HG03196 (cell line): Measurements from ENCODE around the gene PPP1R16B.

ENCODE experiments used
- ATAC-seq: cut with Tn5 transposase; IDR thresholded peaks from one replicate; pipeline ENCODE4 v1.9.1; 2021; ENCODE audit not compliant: unreplicated experiment

PPP1R16B gene

DNA sequence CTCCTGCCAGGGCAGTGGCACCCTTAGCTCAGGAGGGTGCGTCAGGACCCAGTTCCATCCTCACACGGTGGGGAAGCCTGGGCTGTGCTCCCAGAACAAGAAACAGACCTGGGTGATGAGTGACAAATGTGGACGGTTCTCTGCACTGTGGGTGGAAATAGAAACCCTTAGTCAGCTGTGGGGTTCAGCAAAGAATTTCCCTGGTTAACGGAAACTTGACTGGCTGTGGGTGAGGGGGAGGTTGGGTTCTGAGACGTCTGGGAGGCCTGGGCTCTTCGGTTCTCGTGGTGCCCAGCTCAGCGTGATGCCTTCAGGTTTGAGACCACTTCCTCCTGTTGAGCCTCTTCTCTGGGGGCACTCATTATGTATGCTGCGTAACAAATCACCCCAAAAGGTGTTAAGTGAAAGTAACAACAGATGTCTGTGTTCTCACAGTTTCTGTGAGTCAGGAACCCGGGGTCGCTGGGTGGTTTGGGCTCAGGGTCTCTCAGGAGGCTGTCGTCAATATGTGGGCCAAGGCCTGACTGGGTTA, 67.6 kb downstream of the PPP1R16B start:
- peak; percentile 52 for ATAC-seq

DNA sequence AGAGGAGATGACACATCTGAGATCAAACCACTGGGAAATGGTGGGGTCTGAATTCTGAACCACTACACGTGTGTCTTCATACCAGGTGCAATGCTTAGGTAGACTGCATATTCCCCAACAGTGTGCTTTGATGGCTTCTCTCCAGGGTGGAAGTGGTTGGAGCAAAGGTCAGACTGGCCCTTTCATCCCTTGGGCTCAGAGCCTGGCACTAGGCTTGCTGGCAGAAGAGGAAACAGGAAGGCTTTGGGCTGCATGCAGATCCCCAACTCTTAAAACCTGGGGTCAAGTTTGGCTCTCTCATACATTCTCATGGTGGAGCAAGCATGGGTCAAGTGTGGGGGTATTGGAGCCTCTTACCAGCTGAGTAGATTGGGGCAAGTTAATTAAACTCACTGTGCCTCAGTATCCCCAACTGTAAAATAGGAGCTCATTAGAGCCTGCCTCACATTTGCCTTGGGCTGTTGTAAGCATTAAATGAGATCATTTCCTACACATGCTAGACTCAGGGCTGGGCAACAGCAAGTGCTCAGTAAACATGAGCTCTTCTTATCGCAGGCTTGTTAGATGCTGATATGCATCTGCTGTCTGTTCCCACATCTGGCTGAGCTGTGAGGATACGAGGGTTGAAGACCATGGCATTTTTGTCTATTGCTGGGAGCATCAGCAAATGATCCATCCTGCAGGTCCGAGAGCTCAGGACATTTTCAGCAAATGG, 69.1 kb downstream of the PPP1R16B start:
- ATAC-seq, result no peak

DNA sequence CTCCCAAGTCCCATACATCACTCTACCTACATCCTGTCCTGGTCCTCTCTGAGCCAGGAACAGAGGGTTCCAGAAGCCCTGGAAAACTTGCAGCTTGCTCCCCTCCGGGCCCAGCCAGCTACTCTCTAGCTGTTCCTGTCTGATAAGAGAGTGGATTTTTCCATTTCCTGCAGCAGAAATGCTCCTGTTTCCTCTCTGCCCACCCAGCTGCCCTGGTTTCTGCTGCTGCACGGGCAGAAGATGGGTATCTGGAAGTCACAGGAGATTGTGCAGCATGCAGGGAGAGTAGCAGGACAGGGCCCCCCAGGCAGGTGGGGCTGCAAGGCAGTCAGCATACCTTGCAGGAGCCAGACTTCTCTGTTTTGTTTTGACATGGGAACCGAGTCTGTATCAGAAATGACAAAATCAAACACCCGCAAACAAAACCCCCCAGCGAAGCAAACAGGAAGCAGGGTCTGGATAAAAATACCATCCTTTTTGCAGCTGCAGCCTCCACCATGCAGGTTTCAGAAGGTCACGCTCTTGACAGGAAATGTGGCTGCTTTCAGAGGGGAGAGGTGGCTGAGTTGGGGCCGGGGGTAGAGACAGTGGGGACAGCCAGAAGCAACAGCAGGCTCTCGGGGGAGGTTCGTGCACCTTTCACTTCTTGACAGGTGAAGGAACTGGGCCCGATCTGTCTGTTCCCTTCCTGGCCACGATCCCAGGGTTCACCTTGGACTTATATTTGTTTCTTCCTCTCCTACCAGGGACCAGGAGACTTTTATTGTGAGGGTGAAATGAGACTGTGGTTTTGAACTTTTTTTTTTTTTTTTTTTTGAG, 69.9 kb downstream of the PPP1R16B start:
- peak; percentile 49 for ATAC-seq

DNA sequence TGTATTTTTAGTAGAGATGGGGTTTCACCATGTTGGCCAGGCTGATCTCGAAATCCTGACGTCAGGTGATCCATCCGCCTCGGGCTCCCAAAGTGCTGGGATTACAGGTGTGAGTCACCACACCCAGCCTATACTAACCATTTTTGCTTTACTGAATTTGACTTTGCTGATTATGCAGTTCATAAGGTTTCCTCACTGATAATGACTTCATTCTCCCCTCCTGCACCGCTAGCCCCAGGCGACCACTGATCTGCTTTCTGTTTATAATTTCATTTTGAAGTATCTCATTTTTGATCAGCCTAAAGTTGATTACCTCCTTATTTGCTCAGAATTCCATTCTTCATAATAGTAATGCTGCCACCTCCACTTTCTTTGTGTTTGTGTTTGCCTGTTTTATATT, 72.0 kb downstream of the PPP1R16B start:
- no peak for ATAC-seq

DNA sequence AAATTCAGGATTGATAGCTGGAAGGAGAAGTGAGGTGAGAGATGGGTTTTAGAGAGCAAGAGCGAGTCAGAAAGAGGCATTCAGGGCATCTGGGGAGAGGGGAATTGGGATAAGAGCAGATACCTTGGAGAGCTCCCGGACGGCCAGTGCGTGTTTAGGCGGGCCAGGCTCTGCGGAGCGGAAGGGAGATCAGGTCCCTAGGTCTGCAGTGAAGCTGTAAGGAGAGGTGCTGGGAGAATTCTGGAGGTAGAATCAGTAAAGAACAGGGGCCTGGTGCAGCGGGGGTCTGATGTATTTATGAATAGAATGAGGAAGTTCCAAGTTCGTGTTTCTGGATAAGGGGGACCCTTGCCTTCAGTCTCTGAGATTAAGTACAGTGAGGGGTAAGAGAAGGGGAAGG, 73.4 kb downstream of the PPP1R16B start:
- no peak for ATAC-seq

DNA sequence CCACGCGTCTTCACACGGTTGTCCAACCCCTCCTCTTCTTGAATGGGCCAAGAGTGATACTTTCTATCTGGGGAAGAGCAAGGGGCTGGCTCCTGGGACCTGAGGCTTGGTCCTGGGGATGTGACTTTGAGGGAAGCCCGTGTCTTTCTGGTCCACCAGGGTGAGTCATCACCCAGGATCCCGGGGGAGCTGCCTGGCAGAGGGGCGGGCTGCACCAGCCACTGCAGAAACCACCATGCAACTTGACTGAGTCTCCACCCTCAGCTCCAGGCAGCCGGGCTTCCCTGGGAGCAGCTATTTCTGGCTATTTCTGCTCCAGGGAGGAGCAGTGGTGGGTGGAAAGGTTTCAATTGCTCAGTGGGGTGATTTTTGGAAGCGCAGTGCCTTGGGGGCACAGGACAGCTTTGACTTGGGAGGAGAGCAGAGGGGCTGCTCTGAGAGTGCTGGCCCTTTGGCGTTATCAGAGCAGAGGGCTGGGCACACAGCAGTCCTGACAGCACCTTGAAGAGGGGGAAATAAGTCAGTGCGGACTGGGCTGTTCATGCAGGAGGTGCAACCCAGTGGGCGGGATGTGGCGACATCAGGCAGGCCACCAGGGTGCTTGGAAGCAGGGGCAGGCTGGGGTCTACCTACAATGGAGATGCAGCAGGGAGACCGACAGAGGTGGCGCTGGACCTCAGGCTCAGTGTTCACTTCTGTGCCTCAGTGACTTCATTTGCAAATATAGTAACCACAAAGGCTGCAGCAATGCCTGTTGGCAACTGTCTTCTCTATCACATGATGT, 75.6 kb downstream of the PPP1R16B start:
- ATAC-seq, result no peak

DNA sequence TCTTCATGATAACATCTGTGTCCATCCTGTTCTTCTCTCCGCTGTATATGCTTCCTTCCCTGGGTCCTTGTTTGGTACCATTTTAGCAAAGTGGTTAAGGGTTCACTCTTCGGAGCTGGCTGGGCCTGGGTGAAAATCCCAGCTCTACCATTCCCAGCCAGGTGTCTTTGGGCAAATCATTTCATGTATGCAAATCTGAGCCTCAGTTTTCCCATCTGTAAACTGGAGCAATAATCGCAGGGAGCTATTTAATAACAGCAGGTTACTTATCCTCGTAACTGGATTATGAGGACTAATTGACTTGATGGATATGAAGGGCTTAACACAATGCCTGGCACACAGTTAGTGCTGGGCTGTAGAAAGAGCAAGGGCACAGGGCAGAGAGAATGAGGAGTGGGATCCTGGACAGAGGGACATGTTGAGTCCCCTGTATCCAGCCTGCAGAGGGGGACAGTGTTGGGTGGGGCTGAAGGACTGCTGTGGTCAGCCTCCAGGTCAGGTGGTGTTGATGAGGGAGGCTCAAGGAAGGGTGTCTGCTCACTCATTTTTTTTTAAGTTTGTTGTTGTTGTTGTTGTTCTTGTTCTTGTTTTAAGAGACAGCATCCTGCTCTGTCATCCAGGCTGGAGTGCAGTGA, 76.4 kb downstream of the PPP1R16B start:
- no peak for ATAC-seq

DNA sequence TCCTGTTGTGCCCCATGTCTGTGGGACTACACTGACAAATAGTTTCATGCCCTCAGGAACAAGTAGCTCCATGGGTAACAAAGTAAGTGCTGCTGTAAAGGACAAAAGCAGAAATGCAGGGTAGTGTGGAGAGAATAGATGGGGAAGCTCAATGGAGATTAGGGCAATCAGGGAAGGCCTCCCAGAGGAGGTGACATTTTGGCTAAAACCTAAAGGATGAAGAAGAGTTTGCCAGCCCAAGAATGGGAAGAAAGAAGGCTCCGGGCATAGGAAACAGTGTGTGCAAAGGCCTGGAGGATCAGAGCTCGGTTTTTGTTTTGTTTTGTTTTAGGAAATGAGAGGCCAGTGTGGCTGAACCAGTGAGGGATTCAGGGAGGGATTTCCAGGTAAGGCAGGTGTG, 77.1 kb downstream of the PPP1R16B start:
- ATAC-seq, result no peak

DNA sequence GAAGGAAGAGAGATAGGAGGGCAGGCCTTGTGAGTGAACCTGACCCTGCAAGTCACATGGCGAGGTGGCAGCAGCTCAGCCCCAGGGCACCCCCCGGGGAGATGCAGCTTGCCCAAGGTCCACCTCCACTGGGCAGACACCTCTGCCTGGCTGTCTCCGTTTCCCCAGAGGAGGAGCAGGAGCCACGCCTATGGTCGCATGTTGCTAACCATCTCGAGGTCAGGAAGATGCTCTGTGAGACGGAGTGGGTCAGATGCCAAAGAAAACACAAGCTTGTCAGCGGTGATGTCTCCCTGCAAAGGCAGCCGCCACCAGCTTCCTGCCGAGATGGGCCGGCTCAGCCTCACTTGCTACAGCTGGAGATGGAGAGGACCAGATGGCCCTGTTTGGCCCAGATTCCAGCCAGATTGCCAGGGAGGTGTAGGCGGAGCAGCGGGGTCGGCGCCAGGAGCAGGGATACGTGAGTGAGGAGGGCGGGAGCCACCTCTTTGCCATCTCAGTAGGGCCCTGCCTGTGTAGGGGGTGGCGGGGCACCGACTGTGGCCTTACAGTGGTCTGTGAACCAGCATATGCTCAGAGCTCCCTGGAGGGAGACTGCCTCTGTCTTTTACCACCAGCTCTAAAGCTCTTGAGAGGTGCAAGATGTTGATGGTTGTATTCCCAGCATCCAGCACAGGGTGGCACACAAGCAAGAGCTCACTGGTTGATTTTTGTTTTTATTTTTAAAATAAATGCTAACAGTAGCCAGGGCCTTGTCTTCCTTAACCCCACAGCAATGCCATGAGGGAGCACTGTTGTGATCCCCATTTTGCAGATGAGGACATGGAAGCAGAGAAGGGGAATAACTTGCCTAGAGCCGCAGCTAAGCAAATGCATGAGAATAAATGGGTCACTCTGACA, 77.8 kb downstream of the PPP1R16B start:
- no peak for ATAC-seq

DNA sequence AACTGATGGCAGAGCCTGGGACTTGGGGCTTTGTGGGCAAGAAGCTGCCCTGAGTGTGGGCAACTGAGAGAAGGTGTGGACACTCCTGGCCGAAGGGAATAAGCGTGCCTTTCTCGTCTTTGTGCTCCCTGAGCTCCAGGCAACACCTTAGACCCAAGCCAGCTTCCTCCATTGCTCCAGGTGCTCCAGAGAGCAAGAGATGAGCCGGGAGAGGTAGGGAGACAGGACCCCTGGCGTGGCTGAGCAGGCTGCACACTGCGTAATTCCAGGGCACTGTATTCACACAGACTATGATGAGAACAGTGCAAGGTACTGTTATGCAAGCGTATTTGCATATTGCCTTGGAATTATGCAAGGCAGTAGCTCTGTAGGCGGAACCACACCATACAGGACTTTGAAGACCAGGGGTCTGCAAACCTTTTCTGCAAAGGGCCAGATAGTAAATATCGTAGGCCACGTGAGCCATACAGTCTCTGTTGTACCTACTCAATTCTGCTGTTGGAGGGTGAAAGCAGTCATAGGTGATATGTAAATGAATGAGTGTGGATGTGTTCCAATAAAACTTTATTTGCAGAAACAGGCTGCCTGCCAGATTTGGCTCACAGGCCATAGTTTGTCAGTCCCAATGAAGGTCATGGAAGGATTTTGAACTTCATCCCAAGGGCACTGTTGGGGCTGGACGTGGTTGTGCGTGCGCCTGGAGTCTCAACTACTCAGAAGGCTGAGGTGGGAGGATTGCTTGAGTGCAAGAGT, 78.7 kb downstream of the PPP1R16B start:
- ATAC-seq, result no peak

DNA sequence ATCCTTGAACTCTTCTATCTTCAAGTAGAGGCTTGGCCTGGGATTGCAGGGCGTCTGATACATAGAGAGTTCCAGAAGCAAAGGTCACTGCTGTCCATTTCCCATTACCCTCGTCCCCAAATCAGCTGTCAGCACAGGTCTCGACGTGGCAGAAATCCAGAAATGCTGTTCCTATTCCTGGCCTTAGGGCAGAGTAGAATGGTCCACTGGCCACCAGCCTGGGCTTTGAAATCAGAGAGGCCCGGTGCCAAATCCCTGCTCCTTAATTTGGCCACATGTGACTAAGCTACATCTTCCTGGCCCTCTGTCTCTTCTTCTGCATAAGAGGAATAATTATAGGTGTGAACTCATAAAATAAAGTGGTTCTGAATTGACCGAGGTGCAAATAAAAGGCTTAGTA, 79.9 kb downstream of the PPP1R16B start:
- no peak for ATAC-seq

DNA sequence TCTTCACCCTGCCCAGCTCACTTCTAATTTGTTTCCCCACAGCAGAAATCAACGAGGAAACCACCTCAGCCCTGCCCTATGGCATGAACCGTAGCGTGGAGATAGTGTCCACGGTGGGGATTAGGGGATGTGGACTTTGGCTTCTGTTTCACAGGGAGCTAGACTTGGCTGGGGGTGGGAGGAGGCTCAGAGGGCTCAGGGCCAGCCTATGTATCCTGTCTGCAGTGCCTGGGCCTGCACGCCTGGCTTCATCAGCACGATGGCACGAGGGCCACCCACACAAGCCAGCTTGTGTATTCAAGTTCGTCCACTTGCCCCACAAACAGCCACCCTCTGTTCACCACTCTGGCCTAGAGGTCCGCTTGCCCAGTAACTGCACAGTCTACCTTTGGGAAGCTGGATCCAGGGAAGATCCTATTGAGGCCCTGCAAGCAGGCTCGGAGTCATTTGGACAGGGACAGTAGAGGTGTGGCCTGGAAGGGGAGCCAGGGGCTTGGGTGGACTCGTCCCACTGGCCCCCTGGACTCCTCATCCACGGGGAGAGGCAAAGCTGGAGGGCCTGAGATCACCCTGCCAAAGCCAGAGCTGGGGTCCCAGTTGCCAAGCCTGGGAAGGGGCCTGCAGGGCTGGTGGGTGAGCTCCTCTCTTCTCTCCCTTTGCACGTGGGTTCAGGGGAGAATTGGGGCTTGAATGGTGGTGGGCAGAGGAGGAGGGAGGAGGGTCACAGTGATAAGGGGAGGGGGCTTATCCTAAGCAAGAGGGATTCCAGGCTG, 82.7 kb downstream of the PPP1R16B start:
- ATAC-seq, result no peak

DNA sequence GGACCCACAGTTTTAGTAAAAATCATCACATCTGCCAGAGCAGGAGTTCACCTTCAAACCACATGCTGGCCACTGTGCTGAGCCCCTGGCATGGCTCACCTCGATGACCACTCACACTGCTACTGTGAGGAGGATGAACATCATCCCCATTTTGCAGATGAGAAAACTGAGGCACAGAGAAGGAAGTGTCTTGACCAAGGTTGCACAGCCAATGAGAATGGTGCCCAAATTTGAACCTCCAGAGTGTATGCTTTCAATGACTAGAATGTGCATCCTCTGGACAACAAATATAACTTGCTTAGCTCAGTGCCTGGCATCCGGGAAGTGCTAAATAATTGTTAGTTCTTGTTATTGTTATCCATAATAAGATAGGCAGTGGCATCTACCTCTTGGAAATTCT, 83.6 kb downstream of the PPP1R16B start:
- no peak for ATAC-seq

DNA sequence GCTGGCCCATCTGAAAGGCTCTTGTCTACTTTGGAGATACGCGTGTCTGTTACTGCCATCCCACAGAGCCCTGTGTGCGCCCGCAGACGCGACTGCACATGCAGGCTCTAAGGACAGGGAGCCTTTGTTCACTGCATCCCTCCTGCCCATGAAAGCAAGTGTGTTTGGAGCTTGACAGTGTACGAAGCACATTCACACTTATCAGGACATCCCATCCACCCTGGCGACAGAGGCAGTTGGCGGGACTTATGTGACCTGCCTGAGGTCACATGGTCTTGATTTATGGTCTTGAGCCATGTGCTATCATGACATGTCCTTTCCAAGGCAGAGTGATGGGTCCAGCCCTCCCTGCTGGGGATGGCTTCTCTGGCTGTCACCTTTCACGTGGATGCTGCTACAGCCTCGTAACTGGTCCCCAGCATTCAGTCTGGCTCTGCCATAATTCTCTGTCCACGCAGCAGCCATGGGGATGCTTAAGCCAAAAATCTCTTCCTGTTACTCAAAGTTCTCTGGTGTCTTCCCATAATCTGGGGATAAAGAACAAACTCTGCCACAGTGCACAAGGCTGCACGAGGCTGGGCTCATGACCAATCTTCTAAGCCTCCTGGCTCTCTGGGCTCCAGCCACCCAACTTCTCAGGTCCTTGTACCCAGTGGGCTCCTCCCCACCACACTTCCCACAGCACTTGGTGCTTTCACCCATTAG, 84.4 kb downstream of the PPP1R16B start:
- ATAC-seq, result no peak

DNA sequence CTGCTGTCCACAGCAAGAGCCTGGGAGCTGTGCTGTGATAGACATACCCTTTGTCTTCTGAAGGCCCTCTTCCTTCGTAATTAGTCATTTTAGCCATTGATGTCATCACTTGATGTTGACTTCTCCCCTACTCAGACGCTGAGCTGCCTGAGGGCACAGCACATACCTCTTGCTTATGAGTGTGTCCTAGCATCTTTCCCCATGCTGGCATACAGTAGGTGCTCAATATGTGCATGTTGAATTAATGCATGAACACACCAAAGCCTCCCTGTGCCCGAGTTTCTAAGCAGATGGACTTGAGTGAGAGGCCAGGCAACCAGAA, 85.0 kb downstream of the PPP1R16B start:
- no peak for ATAC-seq

DNA sequence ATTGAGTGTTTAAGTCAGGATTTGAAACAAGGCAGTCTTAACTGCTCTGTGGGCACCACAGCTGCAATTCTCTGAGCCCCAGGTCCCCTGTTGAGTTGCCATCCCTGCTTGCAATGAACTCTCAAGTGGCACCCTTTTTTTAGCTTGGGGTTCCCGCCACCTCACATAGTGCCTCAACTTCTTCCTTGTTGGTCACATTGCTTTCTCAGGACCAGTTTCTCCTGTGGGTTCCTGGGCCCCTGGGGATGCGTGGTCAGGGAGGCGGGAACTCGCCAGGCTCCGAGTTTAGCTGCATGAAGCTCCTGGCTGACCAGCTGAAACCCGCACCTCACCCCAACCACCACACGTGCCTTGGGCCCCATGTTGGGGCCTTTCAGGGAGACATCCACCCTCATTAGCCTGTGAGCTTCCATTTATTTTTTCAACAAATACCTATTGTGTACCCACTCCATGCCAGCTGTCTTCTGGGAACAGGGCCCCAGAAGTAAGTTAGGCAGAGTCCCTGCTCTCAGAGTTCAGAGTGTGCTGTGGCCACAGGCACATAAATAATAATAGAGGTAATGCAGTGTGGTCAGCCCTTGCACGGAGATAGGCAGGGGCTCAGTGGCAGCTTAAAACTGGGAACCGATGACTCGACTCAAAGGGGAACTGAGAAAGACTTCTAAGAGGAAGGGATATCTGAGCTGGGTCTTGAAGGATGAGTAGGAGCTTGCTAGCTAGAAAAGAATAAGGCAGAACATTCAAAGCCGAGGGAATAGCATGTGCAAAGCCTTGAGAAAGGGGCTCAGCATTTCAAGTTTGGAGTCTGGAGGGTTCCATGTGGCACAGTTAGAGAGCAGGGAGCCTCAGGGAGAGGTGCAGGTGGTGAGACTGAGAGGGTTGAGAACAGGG, 86.8 kb downstream of the PPP1R16B start:
- peak; percentile 42 for ATAC-seq

DNA sequence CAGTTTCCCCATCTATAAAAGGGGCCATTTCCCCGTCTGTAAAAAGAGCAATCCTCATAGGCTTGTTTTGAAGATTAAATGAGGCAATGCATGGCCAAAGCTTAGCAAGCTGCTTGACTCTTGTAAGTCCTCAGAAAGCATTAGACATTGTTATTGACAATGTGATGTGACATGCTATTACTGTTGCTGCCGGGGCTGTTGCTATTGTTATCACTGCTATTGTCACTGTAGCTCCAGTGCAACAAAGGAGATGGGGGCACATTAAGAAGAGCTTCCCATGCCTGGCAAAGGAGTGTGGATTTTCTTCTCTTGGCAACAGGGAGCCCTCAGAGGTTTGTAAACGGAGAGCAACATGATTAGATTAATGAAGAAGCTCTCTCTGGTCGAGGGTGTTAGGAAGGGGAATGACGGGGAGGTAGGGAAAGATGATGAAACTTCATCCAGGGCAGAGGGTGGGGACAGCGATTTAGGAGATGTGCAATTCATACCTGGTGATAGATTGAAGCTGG, 87.6 kb downstream of the PPP1R16B start:
- ATAC-seq, result no peak
